Nephron (organoid): Measurements from ENCODE around the gene PRKCA.
A peak's percentile ranks its signal among the peaks of the same experiment; 100 is the strongest.

ENCODE experiments used
- H3K27ac Mint-ChIP-seq, 3 experiments: 2 replicates each; pipeline ENCODE4 v1.8.0; 2020; ENCODE audit warnings: mixed read lengths in 3 of 3, mild to moderate bottlenecking in 2 of 3, moderate library complexity in 1 of 3
- H3K27me3 Mint-ChIP-seq: 2 replicates; pipeline ENCODE4 v1.8.0; 2021; ENCODE audit warnings: low read depth, mild to moderate bottlenecking, moderate library complexity, mixed read lengths
- H3K36me3 Mint-ChIP-seq: 2 replicates; pipeline ENCODE4 v1.8.0; 2020; ENCODE audit warnings: low read depth, mixed read lengths
- H3K4me1 Mint-ChIP-seq: 2 replicates; pipeline ENCODE4 v1.8.0; 2020; ENCODE audit warnings: mixed read lengths
- H3K4me3 Mint-ChIP-seq, 3 experiments: 2 replicates each; pipeline ENCODE4 v1.8.0; 2020; ENCODE audit warnings: mild to moderate bottlenecking in 3 of 3, mixed read lengths in 3 of 3, moderate library complexity in 2 of 3
- H3K9me3 Mint-ChIP-seq: 2 replicates; pipeline ENCODE4 v1.8.0; 2020; ENCODE audit warnings: mixed read lengths
- TF ChIP-seq, protein P1 (sequence below), 3 experiments: fragments of 200-600 bp; sonication (generic); IDR thresholded peaks; one replicate each; pipeline ENCODE4 v1.5.0; 2021; ENCODE audit warnings: antibody characterized with exemption in 3 of 3; ENCODE audit not compliant: unreplicated experiment in 3 of 3

The PRKCA gene

GRCh38 chr17:66702106-66702936 is 399.9 kb downstream of the PRKCA start:
- peaks cover 12% of the 10 kb centered on the region for H3K9me3 Mint-ChIP-seq
- H3K27me3 Mint-ChIP-seq, result no peaks in the 10 kb centered on the region
- peaks cover 4% of the 10 kb centered on the region for H3K4me1 Mint-ChIP-seq
- peaks cover 24% of the 10 kb centered on the region for H3K36me3 Mint-ChIP-seq
- TF ChIP-seq, protein P1, sequence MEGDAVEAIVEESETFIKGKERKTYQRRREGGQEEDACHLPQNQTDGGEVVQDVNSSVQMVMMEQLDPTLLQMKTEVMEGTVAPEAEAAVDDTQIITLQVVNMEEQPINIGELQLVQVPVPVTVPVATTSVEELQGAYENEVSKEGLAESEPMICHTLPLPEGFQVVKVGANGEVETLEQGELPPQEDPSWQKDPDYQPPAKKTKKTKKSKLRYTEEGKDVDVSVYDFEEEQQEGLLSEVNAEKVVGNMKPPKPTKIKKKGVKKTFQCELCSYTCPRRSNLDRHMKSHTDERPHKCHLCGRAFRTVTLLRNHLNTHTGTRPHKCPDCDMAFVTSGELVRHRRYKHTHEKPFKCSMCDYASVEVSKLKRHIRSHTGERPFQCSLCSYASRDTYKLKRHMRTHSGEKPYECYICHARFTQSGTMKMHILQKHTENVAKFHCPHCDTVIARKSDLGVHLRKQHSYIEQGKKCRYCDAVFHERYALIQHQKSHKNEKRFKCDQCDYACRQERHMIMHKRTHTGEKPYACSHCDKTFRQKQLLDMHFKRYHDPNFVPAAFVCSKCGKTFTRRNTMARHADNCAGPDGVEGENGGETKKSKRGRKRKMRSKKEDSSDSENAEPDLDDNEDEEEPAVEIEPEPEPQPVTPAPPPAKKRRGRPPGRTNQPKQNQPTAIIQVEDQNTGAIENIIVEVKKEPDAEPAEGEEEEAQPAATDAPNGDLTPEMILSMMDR (IDR thresholded peaks at IDR 0.05; ENCODE audit: unreplicated experiment in 3 of 3), result no peak
- H3K27ac Mint-ChIP-seq, result no peak overlapping the region
- H3K4me3 Mint-ChIP-seq, result no peak overlapping the region

GRCh38 chr17:66704858-66705520 is 402.6 kb downstream of the PRKCA start:
- Mint-ChIP-seq H3K27ac (peak overlapping the region in 2 of 3 experiments; percentile 25 to 28), H3K4me3 (no peak overlapping the region), H3K9me3 (no peaks in the 10 kb centered on the region), H3K36me3 (peaks cover 7% of the 10 kb centered on the region), H3K27me3 (no peaks in the 10 kb centered on the region), H3K4me1 (peaks cover 4% of the 10 kb centered on the region)
- TF ChIP-seq, protein P1 (IDR thresholded peaks at IDR 0.05; ENCODE audit: unreplicated experiment in 3 of 3), result no peak

DNA sequence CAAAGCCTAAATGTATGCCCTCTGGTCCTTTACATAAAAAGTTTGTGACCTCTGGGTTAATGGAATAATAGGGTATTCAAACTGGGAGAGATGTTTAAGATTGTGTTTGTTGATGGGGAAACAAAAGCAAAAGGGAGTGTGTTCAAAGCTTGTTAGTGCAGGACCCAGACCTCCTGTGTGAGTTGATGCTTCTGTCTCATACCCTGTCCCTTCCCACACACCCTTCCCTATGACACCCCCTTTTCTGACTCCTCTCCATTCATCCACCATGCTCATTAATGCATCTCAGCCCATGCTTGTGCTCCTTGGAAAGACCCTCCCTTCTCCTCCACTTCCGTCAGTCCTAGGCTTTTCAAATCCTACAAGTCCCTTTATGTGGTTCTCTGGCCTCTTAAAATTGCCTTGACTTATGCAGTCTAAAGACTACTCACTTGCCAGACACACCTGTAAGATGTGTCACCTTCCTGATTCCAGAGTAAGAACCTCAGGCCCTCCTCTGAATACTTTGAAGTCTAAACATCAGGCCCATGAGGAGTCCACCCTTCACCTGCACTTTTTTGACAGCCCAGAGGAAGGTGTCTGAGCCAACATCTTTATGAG is 404.5 kb downstream of the PRKCA start:
- TF ChIP-seq, protein P1 (IDR thresholded peaks at IDR 0.05; ENCODE audit: unreplicated experiment in 3 of 3), result no peak
- Mint-ChIP-seq H3K27ac (no peak overlapping the region), H3K27me3 (no peaks in the 10 kb centered on the region), H3K36me3 (no peaks in the 10 kb centered on the region), H3K4me3 (no peak overlapping the region), H3K4me1 (peaks cover 13% of the 10 kb centered on the region), H3K9me3 (no peaks in the 10 kb centered on the region)

DNA sequence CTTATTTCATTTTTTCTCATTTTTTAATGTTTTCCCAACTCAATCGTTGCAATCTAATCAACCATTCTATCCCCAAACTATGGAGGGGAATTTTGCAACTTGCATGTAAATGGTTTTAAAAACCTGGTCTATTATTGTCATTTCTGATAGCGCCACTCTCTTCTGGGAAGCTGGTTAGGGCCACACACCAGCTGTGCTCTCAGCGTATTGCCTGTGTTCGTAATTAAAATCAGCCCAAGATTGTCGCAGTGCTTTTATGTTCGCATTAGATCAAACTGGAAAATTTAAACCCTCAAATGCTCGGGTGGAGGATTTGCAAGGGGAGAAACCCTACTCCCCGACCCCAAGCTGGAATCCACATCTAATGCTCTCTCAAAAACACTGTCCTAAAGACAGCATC is 409.0 kb downstream of the PRKCA start:
- peak overlapping the region; percentile 2 to 19 (median 19) for H3K27ac Mint-ChIP-seq
- H3K4me1 Mint-ChIP-seq, result peaks cover 40% of the 10 kb centered on the region
- no peaks in the 10 kb centered on the region for H3K9me3 Mint-ChIP-seq
- TF ChIP-seq, protein P1 (IDR thresholded peaks at IDR 0.05; ENCODE audit: unreplicated experiment in 3 of 3), result no peak
- H3K4me3 Mint-ChIP-seq, result no peak overlapping the region
- no peaks in the 10 kb centered on the region for H3K36me3 Mint-ChIP-seq
- H3K27me3 Mint-ChIP-seq, result peaks cover 5% of the 10 kb centered on the region

DNA sequence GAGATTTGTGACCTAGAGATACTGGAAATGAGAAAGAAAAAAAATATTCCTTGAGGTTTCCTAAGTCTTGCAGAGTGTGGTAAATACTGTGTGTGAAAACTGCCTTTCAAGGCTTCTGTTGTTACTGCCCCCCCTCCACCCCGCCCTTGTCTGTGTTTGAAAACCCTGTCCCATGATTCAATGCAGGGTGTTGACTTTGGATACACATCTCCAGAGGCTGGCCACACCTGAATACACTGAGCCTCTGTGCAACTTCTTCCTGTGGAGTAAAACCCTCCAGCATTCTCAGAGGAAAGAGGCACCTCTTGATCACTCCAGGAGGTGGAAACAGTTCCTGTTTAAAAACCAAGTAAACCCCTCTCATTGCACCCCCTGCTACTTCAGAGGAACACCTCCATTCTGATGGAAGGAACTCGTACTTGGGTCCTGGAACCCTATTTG is 409.5 kb downstream of the PRKCA start:
- H3K4me3 Mint-ChIP-seq, result no peak overlapping the region
- no peaks in the 10 kb centered on the region for H3K36me3 Mint-ChIP-seq
- TF ChIP-seq, protein P1 (IDR thresholded peaks at IDR 0.05; ENCODE audit: unreplicated experiment in 3 of 3), result no peak
- H3K4me1 Mint-ChIP-seq, result peaks cover 41% of the 10 kb centered on the region
- peak overlapping the region; percentile 8 to 36 (median 19) for H3K27ac Mint-ChIP-seq
- no peaks in the 10 kb centered on the region for H3K9me3 Mint-ChIP-seq
- peaks cover 5% of the 10 kb centered on the region for H3K27me3 Mint-ChIP-seq
